ENCODE measurements around the gene SH3BGRL2.
A peak's percentile ranks its signal among the peaks of the same experiment; 100 is the strongest.
"Not testable (repeated sequence)": the region's sequence is repeated elsewhere in the genome, so short reads cannot be mapped to it uniquely, and the experiment has no call there.

The SH3BGRL2 gene

DNA sequence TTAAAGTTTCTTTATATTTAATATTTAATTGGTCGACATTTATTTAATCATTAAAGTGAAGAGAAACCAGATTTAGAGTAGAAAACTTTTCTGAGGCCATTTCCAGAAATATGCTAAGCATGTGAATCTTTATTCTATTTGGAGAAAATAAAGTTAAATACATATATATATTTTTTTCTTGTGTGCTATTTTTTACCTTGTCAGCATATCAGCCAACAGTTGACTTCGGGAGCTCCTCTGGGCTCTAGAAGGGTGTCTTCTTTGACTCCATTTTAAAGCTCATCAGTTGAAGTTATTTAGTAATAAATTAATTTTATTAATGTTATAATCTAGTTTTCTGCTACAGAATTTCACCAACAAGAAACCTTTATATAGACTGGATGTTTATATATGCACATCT, 73.1 kb downstream of the SH3BGRL2 start:
- no peak for DNase-seq

GRCh38 chr6:79705456-79705995, 74.4 kb downstream of the SH3BGRL2 start:
- no peak for DNase-seq

DNA sequence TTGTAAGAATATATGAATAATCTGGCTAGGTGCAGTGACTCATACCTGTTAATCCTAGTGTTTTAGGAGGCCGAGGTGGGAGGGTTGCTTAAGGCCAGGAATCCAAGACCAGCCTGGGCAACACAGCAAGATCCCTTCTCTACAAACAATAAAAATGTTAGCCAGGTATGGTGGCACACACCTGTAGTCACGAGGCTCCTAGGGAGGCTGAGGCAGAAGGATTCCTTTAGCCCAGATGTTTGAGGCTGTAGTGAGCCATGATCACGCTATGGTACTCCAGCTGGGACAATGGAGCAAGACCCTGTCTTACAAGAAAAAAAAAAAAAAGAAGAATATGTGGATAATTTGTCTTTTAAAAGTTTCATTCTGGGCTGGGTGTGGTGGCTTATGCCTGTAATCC, 75.4 kb downstream of the SH3BGRL2 start:
- no peak for DNase-seq

- DNase-seq, result no peak
Measured at GRCh38 chr6:79707621-79708020, 76.5 kb downstream of the SH3BGRL2 start.

DNA sequence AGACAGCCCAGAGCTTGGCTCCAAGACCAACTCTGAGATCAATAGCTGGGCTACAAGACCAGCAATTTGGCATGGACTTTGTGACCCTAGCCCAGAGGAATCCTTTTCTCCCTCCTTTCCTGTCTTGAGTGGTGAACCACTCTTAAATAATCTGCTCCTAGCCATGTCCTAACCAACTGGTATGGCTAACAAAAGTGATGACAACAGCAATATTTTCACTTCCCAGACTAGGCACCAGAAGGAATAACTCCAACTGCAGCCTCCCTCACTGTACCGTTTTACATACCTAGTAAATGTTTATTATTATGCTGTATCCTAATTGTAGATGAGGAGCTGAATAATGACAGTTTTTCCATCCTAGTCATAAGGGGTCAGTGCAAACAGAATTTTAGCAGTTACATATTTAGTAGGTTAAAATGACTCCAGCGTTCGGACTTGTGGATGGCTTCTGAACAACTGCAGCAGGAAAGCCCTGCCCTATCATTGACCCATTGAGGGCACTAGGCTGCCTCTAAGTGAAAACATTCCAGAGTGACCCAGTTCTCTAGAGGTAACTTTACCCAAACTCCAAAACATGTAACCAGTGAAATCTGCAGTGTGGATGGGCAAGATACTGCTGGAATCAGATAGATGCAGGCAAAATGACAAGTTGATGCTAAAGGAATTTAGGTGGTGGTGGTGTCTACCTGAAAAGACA, 77.1 kb downstream of the SH3BGRL2 start:
- DNase-seq, result no peak

- no peak for DNase-seq
Measured at GRCh38 chr6:79710127-79710526, 79.0 kb downstream of the SH3BGRL2 start.

- no peak for DNase-seq
Measured at GRCh38 chr6:79711167-79711566, 80.0 kb downstream of the SH3BGRL2 start.

GRCh38 chr6:79712144-79712543, 81.0 kb downstream of the SH3BGRL2 start:
- no peak for DNase-seq

DNA sequence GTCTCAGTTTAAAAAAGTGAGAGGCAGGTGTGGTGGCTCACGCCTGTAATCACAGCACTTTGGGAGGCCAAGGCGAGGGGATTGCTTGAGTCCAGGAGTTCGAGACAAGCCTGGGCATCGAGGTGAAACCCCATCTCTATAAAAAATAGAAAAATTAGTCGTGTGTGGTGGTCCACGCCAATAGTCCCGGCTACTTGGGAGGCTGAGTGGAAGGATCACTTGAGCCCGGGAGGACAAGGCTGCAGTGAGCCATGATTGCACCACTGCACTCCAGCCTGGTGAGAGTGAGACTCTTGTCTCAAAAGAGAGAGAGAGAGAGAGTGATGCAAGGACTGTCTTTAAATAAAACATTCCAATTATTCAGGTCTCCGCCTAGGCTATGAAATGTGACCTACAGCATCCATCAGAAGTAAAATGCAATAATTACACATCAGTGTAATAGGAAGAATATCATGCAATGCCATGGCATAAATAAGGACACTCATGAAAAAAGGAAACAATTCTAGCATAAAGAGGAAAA, 81.5 kb downstream of the SH3BGRL2 start:
- no peak for DNase-seq

DNA sequence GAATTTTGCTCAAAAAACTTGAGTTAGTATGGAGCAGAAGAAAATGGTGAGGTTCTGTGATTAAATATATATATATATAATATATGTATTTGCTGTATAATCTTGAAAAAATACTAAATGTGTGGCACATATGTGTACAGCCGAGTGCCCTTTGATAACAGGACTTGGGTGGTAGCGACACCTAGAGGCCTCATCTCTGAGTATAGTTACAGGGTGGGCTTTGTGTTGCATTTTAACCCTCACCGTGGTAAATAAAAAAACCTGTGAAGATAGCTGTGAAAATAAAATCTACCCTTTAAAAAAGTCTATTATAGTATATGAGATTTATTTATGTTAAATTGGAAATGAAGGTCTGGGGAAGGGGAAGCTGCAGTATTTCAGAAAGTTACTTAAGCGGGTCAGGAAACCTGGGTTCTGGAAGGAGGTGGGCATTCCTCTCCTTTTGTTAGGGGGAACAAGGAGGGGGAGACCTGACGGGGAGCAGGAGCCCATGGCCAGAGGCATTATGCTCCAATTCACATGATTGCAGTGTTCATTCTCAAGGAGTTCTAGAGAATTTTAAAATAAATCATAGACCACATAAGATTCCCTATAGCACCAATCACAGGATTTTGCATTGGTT, 82.7 kb downstream of the SH3BGRL2 start:
- peak; percentile 44 for DNase-seq

GRCh38 chr6:79717989-79718388, 86.9 kb downstream of the SH3BGRL2 start:
- no peak for DNase-seq

DNA sequence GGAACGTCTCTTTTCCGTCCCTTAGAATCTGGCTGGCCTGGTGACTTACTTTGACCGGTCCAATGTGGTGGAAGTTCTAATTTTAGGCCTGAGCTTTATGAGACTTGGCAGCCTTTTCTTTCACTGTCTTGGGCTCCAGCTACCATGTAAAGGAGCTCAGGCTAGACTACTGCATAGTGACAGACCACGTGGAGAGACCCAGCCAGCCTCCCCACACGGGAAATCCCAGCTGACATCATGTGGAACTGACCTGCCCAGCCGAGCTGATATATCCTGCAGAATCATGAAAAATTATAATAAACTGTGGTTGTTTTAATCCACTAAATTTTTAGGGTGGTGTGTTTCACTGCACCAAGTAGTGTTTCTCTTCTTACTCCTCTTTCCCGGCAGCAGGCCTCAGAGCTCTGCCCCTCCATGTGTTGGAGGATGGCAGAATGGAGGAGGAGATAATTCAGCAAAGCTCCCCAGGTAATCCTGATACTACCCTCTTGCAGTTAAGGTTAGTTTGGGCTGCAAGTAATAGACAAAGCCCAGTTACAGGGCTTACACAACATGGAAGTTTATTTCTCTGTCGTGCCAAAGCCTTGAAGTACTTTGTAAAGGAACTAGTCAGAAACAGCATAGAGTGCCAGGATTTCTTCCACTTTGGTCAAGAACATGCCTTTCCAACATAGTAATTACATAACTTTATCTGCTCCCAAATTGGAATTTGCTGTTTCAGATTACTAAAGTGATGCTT, 87.5 kb downstream of the SH3BGRL2 start:
- no peak for DNase-seq

DNA sequence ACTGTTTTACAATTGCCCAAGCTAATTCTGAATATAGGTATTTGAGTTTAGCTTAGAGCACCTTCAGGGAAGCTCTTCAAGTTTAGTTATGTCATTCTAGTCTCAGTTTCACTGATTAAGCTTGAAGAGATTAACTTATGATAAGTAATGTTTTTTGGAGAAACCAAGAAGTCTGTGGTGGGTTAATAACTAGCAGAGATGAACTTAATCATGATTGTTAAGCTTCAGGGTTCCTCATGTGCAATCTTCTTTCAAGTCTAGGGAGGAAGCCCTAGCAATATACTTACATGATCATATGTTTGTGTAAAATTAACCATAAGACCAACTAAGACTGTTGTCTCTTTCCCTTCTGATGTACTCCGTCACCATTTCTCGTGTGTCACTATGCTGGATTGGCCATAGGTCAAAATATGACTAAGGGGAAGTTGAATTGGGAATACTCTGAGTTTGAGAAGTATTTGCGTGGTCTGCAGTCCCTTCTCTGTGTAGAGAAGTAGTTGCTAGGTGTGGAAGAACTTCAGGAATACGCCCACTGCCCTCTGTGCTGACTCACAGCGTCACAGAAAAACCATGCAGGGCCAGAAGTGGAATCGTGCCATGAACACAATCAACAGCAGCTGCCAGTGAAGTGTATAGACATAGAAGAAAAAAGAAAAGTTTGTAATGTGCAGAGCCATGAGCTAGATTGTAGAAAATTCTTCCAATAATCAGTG, 88.3 kb downstream of the SH3BGRL2 start:
- no peak for DNase-seq

DNA sequence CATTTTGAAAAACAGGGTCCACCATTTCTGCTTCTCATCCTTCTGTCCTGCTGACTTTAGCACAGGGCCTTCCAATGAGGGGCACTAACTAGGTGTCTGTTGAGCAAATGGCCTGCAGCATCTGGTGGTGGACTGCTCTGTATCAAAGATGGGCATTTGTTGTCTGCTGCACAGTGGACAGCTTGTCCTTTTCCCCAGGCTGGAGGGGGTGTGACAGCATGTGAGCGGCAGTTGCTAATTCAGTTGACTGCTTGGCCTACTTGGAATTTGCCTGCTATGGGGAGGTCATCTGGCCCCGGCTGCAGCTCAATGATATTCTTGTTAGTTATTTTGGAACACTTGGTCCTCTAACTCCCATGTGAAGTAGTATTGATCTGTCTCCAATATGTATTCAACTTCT, 93.7 kb downstream of the SH3BGRL2 start:
- DNase-seq, result no peak

- DNase-seq, result no peak
Measured at GRCh38 chr6:79731471-79731870, 100.3 kb downstream of the SH3BGRL2 start.

DNA sequence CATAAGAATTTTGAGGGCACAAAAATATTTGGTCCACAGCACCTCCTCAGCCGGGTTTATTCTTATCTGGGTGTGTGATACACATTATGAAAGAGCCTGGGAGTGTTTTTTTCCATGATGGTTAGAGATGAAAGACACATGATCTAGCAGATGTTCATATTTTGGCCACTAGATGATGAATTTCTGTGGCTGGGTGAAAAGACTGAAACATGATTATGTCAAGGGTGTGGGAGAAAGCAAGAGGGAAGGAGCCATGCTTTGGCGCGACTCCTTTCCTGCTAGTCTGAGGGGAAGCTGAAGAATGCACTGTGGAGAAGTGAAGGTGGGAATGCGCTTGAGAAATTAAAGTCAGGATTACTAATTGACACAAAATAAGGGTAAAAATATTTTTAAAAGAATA, 102.3 kb downstream of the SH3BGRL2 start:
- DNase-seq, result no peak

DNA sequence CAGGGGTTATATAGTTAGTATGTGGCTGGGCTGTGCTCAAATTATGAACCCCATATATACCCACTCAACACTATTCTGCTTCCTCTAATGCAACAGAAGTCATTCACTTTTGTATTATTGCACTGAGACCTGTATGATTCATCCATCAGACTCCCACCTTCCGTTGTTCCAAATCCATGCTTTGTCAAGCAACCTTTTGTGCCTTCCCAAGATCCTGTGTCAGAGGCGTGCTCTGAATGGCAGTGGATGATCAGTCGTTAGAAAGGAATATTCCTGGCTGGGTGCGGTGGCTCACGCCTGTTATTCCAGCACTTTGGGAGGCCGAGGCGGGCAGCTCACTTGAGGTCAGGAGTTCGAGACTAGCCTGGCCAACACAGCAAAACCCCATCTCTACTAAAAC, 103.2 kb downstream of the SH3BGRL2 start:
- no peak for DNase-seq

DNA sequence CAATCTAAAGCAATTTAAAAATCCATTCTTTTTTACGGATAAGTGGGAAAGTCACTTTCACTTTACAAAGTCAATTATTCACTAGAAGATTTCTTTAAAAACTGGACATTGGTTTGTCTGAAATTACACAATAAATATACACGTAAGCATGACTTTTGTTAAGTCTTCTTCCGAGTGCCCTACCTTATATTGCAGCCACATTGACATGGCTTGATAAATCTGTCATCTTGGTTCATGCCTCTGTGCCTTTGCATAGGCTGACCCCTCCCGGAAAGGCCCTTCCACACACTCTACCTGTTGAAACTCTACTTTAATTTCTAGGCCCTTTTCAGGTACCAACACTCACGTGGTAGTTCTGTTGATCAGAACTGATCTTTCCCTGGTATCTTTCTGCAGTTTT, 104.1 kb downstream of the SH3BGRL2 start:
- DNase-seq, result no peak

DNA sequence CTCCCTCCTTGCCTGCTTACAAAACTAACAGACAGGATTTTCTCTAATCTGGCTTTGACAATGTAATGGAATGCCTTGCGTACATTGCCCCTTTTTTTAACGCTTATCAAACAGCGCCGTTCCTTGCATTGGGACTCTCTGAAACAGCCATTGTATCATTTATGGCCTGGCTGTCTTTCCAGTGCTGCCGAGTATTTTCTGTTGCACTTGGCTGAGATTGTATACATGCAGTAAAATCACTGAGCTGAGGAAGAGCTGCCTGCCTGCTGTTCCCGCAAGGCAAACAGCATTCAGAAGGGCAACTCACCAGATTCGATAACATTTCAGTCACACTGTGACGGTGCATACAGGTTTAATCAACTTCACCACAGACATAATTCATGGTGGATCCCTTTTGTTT, 106.0 kb downstream of the SH3BGRL2 start:
- no peak for DNase-seq

DNA sequence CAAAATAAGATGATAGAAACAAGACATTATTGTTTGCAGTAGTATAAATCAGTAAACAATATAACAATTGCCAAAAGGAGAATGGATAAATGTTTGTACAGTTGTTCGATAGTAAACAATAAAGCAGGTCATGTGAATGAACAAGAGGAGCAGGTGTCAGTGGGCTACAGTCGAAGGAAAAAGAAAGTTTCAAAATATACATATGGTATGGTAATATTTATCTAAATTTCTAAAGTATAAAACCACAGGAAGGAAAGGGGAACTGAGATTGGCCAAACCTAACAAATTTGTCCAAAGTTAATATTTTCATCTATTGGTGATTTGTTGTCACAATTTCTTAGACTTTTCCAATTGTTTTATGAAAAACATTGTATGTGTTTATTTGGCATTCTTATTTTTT, 110.9 kb downstream of the SH3BGRL2 start:
- no peak for DNase-seq

GRCh38 chr6:79745282-79745681, 114.2 kb downstream of the SH3BGRL2 start:
- DNase-seq, result not testable (repeated sequence)

- DNase-seq, result not testable (repeated sequence)
Measured at GRCh38 chr6:79746325-79746724, 115.2 kb downstream of the SH3BGRL2 start.

- DNase-seq, result no peak
Measured at GRCh38 chr6:79750806-79751205, 119.7 kb downstream of the SH3BGRL2 start.

Measured in CD4-positive, alpha-beta T cell treated with Interleukin-17A for 1 hour (primary cell).